Hematopoietic multipotent progenitor cell treated with erythropoietin and hydrocortisone succinate and interleukin-3 and kit ligand, for 6 days (in vitro differentiated cells): ENCODE measurements around the gene SLC5A7.

Experiments used
- DNase-seq: peaks from one replicate; pipeline ENCODE4 v3.0.0-alpha.2; 2015

SLC5A7 gene

GRCh38 chr2:107986278-107987217 is at the start of gene SLC5A7:
Gene SLC5A7 (plus strand): TSS chr2:107986524. CDS start chr2:107988156, 1,632 bp downstream.
- no peak for DNase-seq

- DNase-seq = no peak
These were observed 24.9 kb upstream of the SLC5A7 start for GRCh38 chr2:107961395-107961794.

- DNase-seq = no peak
These were observed 22.1 kb upstream of the SLC5A7 start for GRCh38 chr2:107964185-107964584.

GRCh38 chr2:107984707-107985106 is 1.6 kb upstream of the SLC5A7 start:
- no peak for DNase-seq

GRCh38 chr2:107988108-107988507 is 1.8 kb downstream of the SLC5A7 start:
- no peak for DNase-seq

GRCh38 chr2:107989445-107989844 is 3.1 kb downstream of the SLC5A7 start:
- no peak for DNase-seq

- DNase-seq = no peak
These were observed 4.4 kb downstream of the SLC5A7 start for GRCh38 chr2:107990718-107991117.

GRCh38 chr2:107992069-107992468 is 5.7 kb downstream of the SLC5A7 start:
- DNase-seq = no peak

- no peak for DNase-seq
These were observed 12.8 kb downstream of the SLC5A7 start for GRCh38 chr2:107999158-107999557.

GRCh38 chr2:108010912-108011591 is 24.7 kb downstream of the SLC5A7 start:
- no peak for DNase-seq

GRCh38 chr2:108013305-108013704 is 27.0 kb downstream of the SLC5A7 start:
- DNase-seq = no peak

GRCh38 chr2:108022628-108023027 is 36.3 kb downstream of the SLC5A7 start:
- no peak for DNase-seq

GRCh38 chr2:108023776-108024175 is 37.5 kb downstream of the SLC5A7 start:
- DNase-seq = no peak

GRCh38 chr2:108026092-108026794 is 39.9 kb downstream of the SLC5A7 start:
- DNase-seq = no peak

GRCh38 chr2:108029496-108029895 is 43.2 kb downstream of the SLC5A7 start:
- DNase-seq = no peak

- DNase-seq = no peak
These were observed 43.6 kb downstream of the SLC5A7 start for GRCh38 chr2:108029912-108030311.

GRCh38 chr2:108031471-108031941 is 45.2 kb downstream of the SLC5A7 start:
- no peak for DNase-seq

GRCh38 chr2:108034843-108035242 is 48.5 kb downstream of the SLC5A7 start:
- DNase-seq = peak; percentile 2

- DNase-seq = no peak
These were observed 62.4 kb downstream of the SLC5A7 start for GRCh38 chr2:108048752-108049151.

GRCh38 chr2:108058576-108059137 is 72.3 kb downstream of the SLC5A7 start:
- DNase-seq = no peak

- no peak for DNase-seq
These were observed 75.2 kb downstream of the SLC5A7 start for GRCh38 chr2:108061439-108062042.
